ACC112 (cell line): ENCODE data around the gene NR1I2.

Experiments
- H2AFZ ChIP-seq: fragments of 200-600 bp; sonication (generic); one replicate; pipeline ENCODE4 v1.6.0; 2017; ENCODE audit warnings: antibody characterized with exemption, low read length; ENCODE audit not compliant: unreplicated experiment
- H3K27ac ChIP-seq: fragments of 200-600 bp; sonication (generic); 2 replicates; pipeline ENCODE4 v1.5.1; 2014; ENCODE audit warnings: low read depth, mild to moderate bottlenecking, antibody characterized with exemption, low read length, moderate library complexity
- H3K27me3 ChIP-seq: fragments of 200-600 bp; sonication (generic); 2 replicates; pipeline ENCODE4 v1.6.1; 2014; ENCODE audit warnings: mild to moderate bottlenecking, antibody characterized with exemption, low read length, moderate library complexity, mixed read lengths; ENCODE audit not compliant: insufficient read depth
- H3K36me3 ChIP-seq: fragments of 200-600 bp; sonication (generic); 2 replicates; pipeline ENCODE4 v1.6.1; 2016; ENCODE audit warnings: mild to moderate bottlenecking, antibody characterized with exemption, low read length, moderate library complexity, mixed read lengths; ENCODE audit not compliant: insufficient read depth
- H3K4me1 ChIP-seq: fragments of 200-600 bp; sonication (generic); one replicate; pipeline ENCODE4 v1.6.1; 2016; ENCODE audit warnings: low read length, mixed read lengths; ENCODE audit not compliant: insufficient read depth, unreplicated experiment, control insufficient read depth
- H3K4me3 ChIP-seq: fragments of 200-600 bp; sonication (generic); 2 replicates; pipeline ENCODE4 v1.5.1; 2014; ENCODE audit warnings: mild to moderate bottlenecking, low read depth, low read length
- H3K79me2 ChIP-seq: fragments of 200-600 bp; sonication (generic); one replicate; pipeline ENCODE4 v1.6.0; 2016; ENCODE audit warnings: low read length; ENCODE audit not compliant: control insufficient read depth, unreplicated experiment, insufficient read depth

The NR1I2 gene

DNA sequence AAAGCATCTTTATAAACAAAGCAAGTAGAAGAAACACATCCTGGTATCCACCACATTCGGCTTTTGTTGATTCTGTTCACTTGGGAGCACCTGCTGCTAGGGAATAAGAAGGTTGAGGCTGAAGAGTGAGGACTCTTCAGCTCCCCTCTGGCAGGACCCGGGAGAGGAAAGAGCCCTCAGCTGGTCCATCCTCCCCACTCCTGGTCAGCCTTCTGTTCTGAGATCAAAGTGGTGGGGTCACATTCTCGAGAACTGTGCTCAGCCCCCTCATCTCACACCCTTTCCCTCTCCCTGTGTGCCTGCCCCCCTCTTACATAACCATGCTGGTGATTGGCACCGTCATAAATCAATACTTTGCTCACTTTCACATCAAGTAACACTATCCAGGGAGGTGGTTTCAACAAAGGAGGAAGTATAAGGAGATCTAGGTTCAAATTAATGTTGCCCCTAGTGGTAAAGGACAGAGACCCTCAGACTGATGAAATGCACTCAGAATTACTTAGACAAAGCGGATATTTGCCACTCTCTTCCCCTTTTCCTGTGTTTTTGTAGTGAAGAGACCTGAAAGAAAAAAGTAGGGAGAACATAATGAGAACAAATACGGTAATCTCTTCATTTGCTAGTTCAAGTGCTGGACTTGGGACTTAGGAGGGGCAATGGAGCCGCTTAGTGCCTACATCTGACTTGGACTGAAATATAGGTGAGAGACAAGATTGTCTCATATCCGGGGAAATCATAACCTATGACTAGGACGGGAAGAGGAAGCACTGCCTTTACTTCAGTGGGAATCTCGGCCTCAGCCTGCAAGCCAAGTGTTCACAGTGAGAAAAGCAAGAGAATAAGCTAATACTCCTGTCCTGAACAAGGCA lies at the start of gene NR1I2:
NR1I2 (plus strand) TSS at position 772 of the 869 bp plus-strand sequence.
- Histone ChIP-seq H3K27me3 (no peaks in the 10 kb centered on the region), H3K27ac (no peak within 1 kb of the TSS), H3K36me3 (no peaks in the 10 kb centered on the region), H3K4me3 (no peak within 1 kb of the TSS), H3K4me1 (no peaks in the 10 kb centered on the region), H3K79me2 (no peaks in the 10 kb centered on the region), H2AFZ (no peak within 1 kb of the TSS)

DNA sequence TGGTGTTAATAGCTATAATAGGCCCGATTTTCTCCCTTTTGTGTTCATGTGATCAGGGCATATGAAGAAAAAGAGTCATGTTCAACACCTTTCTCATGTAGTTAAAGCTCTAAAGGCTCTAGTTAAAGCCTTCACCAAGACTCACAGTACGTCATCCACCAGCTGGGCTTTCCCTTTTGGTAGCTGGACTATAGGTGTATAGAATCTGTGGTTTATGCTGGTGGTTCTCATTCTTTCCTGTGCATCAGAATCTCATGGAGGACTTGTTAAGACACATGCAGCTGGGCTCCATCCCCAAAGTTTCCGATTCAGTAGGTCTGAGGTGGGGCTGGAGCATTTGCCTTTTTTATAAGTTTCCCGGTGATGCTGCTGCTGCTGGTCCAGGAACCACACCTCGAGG lies 48.1 kb upstream of the NR1I2 start:
- no peak overlapping the region for H2AFZ ChIP-seq
- no peaks in the 10 kb centered on the region for H3K27me3 ChIP-seq
- no peaks in the 10 kb centered on the region for H3K36me3 ChIP-seq
- H3K79me2 ChIP-seq = no peaks in the 10 kb centered on the region
- no peak overlapping the region for H3K4me3 ChIP-seq
- peaks cover 11% of the 10 kb centered on the region for H3K4me1 ChIP-seq
- H3K27ac ChIP-seq = no peak overlapping the region

DNA sequence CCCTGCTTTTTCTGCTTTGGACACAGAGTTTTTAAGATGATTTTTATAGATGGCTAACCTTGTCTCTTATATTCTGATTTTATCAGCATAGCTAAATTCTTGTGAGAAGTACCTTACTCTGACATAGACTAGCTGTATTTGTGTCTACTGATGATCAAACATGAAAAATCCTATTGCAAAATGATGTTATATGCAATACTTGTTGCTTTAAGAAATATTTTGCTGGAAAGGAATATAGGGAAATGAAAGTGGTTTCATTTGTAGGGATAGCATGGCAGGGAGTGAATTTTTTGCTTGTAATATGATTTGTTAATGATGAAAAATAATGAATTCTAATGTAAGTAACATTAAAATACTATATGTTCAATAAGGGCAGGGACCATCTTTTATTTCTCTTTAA lies 43.2 kb upstream of the NR1I2 start:
- no peak overlapping the region for H2AFZ ChIP-seq
- no peaks in the 10 kb centered on the region for H3K36me3 ChIP-seq
- no peaks in the 10 kb centered on the region for H3K4me1 ChIP-seq
- H3K4me3 ChIP-seq = no peak overlapping the region
- no peaks in the 10 kb centered on the region for H3K27me3 ChIP-seq
- no peaks in the 10 kb centered on the region for H3K79me2 ChIP-seq
- H3K27ac ChIP-seq = no peak overlapping the region

DNA sequence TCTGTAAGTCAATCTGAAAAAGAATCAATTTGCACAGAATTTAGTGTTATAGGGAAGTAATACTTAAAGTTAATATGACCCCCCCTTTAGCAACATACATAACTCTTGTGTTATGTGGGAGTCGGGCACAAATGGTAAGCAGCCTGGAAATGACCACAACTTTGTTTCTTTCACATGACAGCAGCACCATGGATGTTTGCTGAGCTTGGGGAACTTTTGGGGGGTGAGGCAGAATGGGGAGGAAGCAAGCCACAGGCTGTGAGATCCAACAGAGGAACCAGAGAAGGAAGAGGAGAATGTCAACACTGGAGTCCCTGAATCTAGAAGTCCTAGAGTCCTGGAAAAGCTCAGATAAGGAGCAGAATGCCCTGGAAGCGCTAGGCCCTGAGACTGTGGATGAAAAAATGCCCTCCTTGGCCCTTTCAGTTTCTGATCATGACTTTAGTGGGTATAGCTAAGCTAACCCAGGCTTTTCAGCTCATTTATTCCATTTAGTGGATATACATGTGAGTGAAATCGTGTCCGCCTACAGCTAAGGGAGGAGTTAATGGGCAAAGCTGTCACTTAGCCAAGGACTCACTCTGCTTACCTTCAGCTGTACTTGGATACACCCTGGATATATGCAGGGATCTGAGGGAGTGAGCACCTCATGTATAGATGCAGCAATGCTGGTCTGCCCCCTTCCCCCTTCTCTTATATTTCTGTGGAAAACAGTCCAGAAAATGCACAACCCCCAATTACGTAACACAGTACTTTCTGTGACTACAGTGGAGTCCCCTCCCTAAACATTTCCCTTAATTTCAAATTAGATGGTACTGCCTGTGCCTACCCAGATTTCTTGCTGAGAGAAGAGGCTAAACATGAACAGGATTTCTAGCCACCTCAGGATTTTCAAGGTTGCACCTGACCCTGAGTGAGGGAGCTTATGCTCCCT lies 40.0 kb upstream of the NR1I2 start:
- H2AFZ ChIP-seq = no peak overlapping the region
- no peak overlapping the region for H3K27ac ChIP-seq

DNA sequence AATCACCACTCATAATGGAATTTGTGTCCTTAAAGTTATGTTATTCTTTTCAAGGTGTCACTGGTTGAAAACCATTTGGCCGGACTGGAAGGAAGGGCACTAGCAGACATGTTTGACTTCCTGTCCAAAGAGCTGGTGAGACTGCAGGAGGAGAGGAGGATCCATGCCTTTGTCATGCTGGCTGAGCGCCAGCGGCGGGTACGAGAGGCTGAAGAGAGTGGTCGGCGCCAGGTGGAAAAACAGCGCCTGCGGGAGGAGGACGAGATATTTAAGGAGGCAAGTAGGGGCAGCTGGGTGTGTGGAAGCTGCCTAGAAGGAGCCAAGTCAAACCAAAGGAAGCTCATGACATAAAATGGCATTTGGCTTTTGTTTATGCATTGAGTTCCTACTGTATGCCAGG lies 38.0 kb upstream of the NR1I2 start:
- Histone ChIP-seq H3K27ac (no peak overlapping the region), H3K4me1 (no peaks in the 10 kb centered on the region), H3K4me3 (no peak overlapping the region), H3K36me3 (no peaks in the 10 kb centered on the region), H3K79me2 (no peaks in the 10 kb centered on the region), H2AFZ (no peak overlapping the region), H3K27me3 (peaks cover 14% of the 10 kb centered on the region; the same call in 1 of the 2 replicates)

More for the DNA sequence above, 40.0 kb upstream of the NR1I2 start:
- Histone ChIP-seq H3K4me3 (no peak overlapping the region), H3K36me3 (no peaks in the 10 kb centered on the region), H3K4me1 (no peaks in the 10 kb centered on the region), H3K27me3 (no peaks in the 10 kb centered on the region), H3K79me2 (no peaks in the 10 kb centered on the region)

DNA sequence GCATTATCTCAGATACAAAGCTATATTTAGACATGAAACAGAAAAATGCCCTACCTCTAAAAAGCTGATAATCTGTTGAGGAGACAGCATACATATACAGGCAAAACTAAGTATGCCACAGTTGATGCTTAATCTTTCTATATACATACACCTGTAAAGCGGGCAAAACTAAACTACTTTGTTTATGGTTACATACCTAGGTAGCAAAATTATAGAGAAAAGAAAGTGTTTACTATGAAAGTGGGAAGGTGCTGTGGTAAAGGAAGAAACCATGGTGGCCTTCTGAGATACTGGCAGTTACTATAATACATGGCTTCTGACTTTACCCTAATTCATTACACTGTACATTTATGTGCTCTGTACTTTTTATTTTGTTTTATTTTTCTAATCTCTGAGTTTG lies 36.0 kb upstream of the NR1I2 start:
- H3K4me3 ChIP-seq = no peak overlapping the region
- peaks cover 14% of the 10 kb centered on the region; the same call in 1 of the 2 replicates for H3K27me3 ChIP-seq
- H2AFZ ChIP-seq = no peak overlapping the region
- no peaks in the 10 kb centered on the region for H3K4me1 ChIP-seq
- no peak overlapping the region for H3K27ac ChIP-seq
- H3K36me3 ChIP-seq = no peaks in the 10 kb centered on the region
- H3K79me2 ChIP-seq = no peaks in the 10 kb centered on the region

DNA sequence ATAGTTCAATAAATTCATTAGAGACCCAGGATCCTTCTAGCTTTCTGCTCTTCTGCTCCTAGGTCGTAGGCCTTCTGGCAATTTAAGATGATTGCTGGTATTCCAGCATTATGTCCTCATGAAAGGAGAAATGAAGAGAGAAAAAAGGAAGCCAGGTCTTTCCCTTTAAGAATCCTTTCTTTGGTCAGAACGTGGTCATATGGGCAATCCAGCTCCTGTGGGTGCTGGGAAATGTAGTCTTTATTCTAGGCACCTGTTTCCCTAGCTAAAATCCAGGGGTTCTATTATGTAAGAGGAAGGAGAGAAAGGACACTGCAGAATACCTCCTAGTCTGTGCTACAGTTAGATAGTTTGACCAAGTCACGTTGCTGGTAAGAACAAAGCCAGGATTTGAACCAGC lies 35.5 kb upstream of the NR1I2 start:
- Histone ChIP-seq H3K4me1 (no peaks in the 10 kb centered on the region), H2AFZ (no peak overlapping the region), H3K4me3 (no peak overlapping the region), H3K79me2 (no peaks in the 10 kb centered on the region), H3K36me3 (no peaks in the 10 kb centered on the region), H3K27me3 (peaks cover 14% of the 10 kb centered on the region; the same call in 1 of the 2 replicates), H3K27ac (no peak overlapping the region)

DNA sequence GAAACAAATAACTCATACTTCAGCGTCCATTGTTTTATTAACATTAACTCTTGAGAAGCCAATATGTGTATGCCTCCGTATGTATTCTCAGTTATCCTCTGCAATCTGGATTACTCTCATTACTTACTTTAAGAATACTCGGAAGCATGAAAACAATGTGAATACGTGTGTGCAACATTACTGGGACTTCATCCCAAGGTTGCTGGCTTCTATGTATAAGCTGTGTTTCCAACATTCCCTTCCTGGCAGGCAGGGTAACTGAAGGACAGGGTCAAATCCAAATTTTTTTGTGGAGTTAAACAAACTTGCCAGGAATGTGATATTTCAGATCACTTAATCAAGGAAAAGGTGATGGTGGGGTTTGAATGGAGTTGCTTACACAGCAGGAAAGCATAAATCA lies 34.5 kb upstream of the NR1I2 start:
- peaks cover 14% of the 10 kb centered on the region; the same call in 1 of the 2 replicates for H3K27me3 ChIP-seq
- no peak overlapping the region for H2AFZ ChIP-seq
- no peak overlapping the region for H3K27ac ChIP-seq
- no peaks in the 10 kb centered on the region for H3K36me3 ChIP-seq
- no peaks in the 10 kb centered on the region for H3K4me1 ChIP-seq
- H3K79me2 ChIP-seq = no peaks in the 10 kb centered on the region
- H3K4me3 ChIP-seq = no peak overlapping the region

DNA sequence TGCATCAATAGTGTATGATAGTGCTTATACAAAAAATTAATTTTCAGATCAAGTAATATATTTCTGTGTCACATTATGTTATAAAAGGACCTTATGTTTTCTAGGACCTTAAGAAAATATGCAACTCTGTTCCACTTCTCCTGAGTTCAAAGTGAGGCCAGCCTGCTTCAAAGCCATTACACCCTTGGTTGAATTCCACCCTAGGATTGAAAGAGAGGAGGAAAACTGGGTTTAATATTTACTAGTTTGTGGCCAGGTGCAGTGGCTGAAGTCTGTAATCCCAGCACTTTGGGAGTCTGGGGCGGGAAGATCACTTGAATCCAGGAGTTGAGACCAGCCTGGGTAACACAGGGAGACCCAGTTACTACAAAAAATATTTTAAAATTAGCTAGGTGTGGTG lies 32.9 kb upstream of the NR1I2 start:
- Histone ChIP-seq H3K79me2 (no peaks in the 10 kb centered on the region), H3K27ac (no peak overlapping the region), H3K4me1 (no peaks in the 10 kb centered on the region), H3K27me3 (peaks cover 14% of the 10 kb centered on the region; the same call in 1 of the 2 replicates), H3K4me3 (no peak overlapping the region), H2AFZ (no peak overlapping the region), H3K36me3 (no peaks in the 10 kb centered on the region)

DNA sequence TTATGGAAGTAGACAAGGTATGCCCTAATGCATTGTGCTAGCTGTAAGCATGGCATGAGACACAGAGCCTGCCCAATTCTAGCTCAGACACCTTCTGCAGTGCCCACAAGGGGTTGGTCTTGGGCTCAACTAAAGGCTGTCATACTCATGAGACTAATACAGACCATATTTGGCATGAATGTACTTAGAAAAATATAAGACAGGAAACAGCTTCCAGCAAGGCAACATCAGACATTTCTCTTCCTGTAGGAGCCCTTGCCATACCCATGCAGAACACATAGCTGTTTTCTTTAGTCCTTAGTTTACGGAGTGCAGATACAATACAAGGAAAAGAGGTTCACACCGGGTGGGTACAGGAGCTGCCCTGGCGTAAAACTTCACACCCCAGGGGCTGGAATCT lies 30.5 kb upstream of the NR1I2 start:
- no peaks in the 10 kb centered on the region for H3K4me1 ChIP-seq
- H3K27ac ChIP-seq = no peak overlapping the region
- peaks cover 14% of the 10 kb centered on the region; the same call in 1 of the 2 replicates for H3K27me3 ChIP-seq
- H2AFZ ChIP-seq = no peak overlapping the region
- no peaks in the 10 kb centered on the region for H3K36me3 ChIP-seq
- no peak overlapping the region for H3K4me3 ChIP-seq
- H3K79me2 ChIP-seq = no peaks in the 10 kb centered on the region
